Lung (tissue), 12 donors: ENCODE results near the gene ATM. TPM values are rescaled to one million over a fixed set of nuclear protein-coding genes. Genes with fewer than 3 reads are reported as not detected.

ENCODE experiments used
- ATAC-seq: fragments of 200-7000 bp; cut with Tn5 transposase; one replicate; pipeline ENCODE4 v1.9.1; 2020; ENCODE audit warnings: moderate number of reproducible peaks; ENCODE audit not compliant: insufficient read depth, low FRiP score
- DNase-seq, 3 donors: peaks; one replicate each; pipeline ENCODE4 v3.0.0-alpha.2; 2013 to 2017
- H3K27ac ChIP-seq, 2 donors: one replicate each; pipeline ENCODE4 v1.5.1; 2013; ENCODE audit warnings: mild to moderate bottlenecking in 2 of 2, moderate library complexity in 2 of 2, control low read depth in 1 of 2, inconsistent platforms in 1 of 2, low read depth in 1 of 2, low read length in 1 of 2
- H3K27me3 ChIP-seq, 3 donors: one replicate each; pipeline ENCODE4 v1.5.1; 2013; ENCODE audit warnings: low read length in 2 of 3; ENCODE audit not compliant: control insufficient read depth in 3 of 3, insufficient read depth in 3 of 3
- H3K36me3 ChIP-seq, 4 donors: one replicate each; pipeline ENCODE4 v1.5.1; 2013; ENCODE audit warnings: low read length in 4 of 4, mild to moderate bottlenecking in 1 of 4, moderate library complexity in 1 of 4; ENCODE audit not compliant: control insufficient read depth in 4 of 4, insufficient read depth in 4 of 4
- H3K4me1 ChIP-seq, 5 donors: one replicate each; pipeline ENCODE4 v1.5.1; 2013; ENCODE audit warnings: low read length in 5 of 5, mild to moderate bottlenecking in 2 of 5, moderate library complexity in 1 of 5; ENCODE audit not compliant: control insufficient read depth in 5 of 5, insufficient read depth in 5 of 5
- H3K4me3 ChIP-seq: one replicate; pipeline ENCODE4 v1.5.1; 2013; ENCODE audit warnings: mild to moderate bottlenecking, control low read depth, moderate library complexity
- H3K9ac ChIP-seq, 2 donors: one replicate each; pipeline ENCODE4 v1.5.1; 2013; ENCODE audit warnings: low read length in 2 of 2, control low read depth in 1 of 2; ENCODE audit not compliant: insufficient read depth in 1 of 2
- H3K9me3 ChIP-seq, 4 donors: one replicate each; pipeline ENCODE4 v1.5.1; 2013; ENCODE audit warnings: low read length in 3 of 4, mild to moderate bottlenecking in 1 of 4, moderate library complexity in 1 of 4; ENCODE audit not compliant: control insufficient read depth in 4 of 4, insufficient read depth in 3 of 4
- CTCF ChIP-seq: IDR thresholded peaks from 2 replicates; pipeline ENCODE4 v1.5.1; 2012; ENCODE audit warnings: mild to moderate bottlenecking; ENCODE audit errors: control extremely low read depth, extremely low read depth
- WGBS, 2 donors: extraction: QIAGEN DNeasy Blood & Tissue Kit; methylation state at CpG; one replicate each; pipeline ENCODE4 v1.1.7; 2013; 5-methylcytosine and 5-hydroxymethylcytosine counted together
- polyA plus RNA-seq, 2 donors: library from polyadenylated mRNA; stranded (reverse); fragments of 200-250 nt; gene quantifications; one replicate each; pipeline ENCODE4 v1.2.1, GENCODE V29; 2013
- total RNA-seq, 2 donors: library from RNA; depleted of rRNA in 1 of 2; stranded (reverse); fragments of >200 nt in 1 of 2; gene quantifications; one replicate each; pipeline ENCODE4 v1.2.1, GENCODE V29; 2014 to 2021
- donor health status: control.
- donor health status: control.
- donor health status: Bipolar disorder and iron deficiency.
- donor health status: healthy.
- donor health status: DM: yes; HTN: yes; CAD: no.

Gene ATM
- total and polyA plus RNA-seq, 4 donors, result 14.9 to 165 (median 29.9) TPM

DNA sequence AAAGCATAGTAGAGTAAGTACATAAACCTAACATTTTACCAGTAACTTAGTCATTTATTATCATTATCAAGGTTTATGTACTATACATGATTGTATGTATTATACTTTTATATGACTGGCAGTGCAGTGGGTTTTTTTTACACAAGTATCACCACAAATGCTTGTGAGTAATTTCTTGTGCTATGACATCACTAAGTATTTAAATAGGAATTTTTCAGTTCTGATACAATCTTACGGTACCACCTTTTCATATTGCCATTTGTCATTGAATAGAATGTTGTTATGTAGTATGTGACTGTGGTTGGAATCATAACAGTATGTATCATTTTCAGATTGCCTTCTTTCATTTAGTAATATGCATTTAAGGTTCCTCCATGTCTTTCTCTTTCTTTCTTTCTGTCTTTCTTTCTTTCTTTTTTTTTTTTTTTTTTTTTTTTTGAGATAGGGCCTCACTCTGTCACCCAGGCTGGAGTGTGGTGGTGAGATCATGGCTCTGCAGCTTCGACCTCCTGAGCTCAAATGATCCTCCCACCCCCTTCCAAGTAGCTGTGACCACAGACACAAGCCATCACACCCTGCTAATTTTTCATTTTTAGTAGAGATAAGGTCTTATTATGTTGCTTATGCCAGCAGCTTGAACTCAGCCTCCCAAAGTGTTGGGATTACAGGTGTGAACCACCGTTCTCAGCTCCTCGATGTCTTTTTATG is 18.6 kb downstream of the ATM start:
- H3K4me3 ChIP-seq, result no peak overlapping the region
- H3K27ac ChIP-seq, result no peak overlapping the region
- H3K9ac ChIP-seq, result no peak overlapping the region
- DNase-seq, result no peak
- no peaks in the 10 kb centered on the region for H3K9me3 ChIP-seq
- H3K36me3 ChIP-seq, result peaks cover 0 to 14% (median 8%) of the 10 kb centered on the region in 4 donors
- no peaks in the 10 kb centered on the region for H3K4me1 ChIP-seq
- WGBS, 2 donors, result 78 to 94% methylated on average over 4 of the region's 4 CpGs
- no peak for TF ChIP-seq CTCF
- H3K27me3 ChIP-seq, result no peaks in the 10 kb centered on the region
- no peak for ATAC-seq

DNA sequence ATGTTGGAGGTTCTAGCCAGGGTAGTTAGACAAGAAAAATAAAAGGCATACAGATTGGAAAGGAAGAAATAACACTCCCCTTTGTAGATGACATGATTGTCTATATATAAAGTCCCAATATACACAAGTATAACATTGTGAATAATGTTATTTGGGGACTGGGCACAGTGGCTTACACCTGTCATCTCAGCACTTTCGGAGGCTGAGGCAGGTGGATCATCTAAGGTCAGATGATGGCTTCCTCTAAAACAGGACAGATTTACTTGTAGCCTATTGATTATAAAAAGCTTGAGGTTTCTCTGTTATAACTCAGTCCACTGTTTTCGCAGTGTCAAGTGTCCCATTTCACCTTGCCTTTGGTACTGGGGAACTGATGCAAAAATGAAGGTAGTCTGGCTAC is 19.6 kb downstream of the ATM start:
- Histone ChIP-seq H3K27ac (no peak overlapping the region), H3K27me3 (no peaks in the 10 kb centered on the region), H3K4me3 (no peak overlapping the region), H3K9me3 (no peaks in the 10 kb centered on the region), H3K4me1 (no peaks in the 10 kb centered on the region), H3K9ac (no peak overlapping the region), H3K36me3 (peaks cover 0 to 10% (median 5%) of the 10 kb centered on the region in 4 donors)
- TF ChIP-seq CTCF, result no peak
- DNase-seq (no peak), ATAC-seq (no peak)
- WGBS, 2 donors, result 97 to 98% methylated on average over 2 of the region's 2 CpGs

- TF ChIP-seq CTCF, result no peak
- 78 to 98% methylated on average over 3 of the region's 3 CpGs for WGBS, 2 donors
Observed at GRCh38 chr11:108246308-108246707, 23.4 kb downstream of the ATM start.

GRCh38 chr11:108246885-108247284 is 24.0 kb downstream of the ATM start:
- no peak for TF ChIP-seq CTCF
- H3K4me1 ChIP-seq, result no peaks in the 10 kb centered on the region

More at GRCh38 chr11:108246308-108246707, 23.4 kb downstream of the ATM start:
- H3K27ac ChIP-seq, result no peak overlapping the region
- no peaks in the 10 kb centered on the region for H3K27me3 ChIP-seq
- no peaks in the 10 kb centered on the region for H3K9me3 ChIP-seq
- H3K9ac ChIP-seq, result no peak overlapping the region
- ATAC-seq, result no peak
- no peak for DNase-seq
- no peak overlapping the region for H3K4me3 ChIP-seq
- H3K4me1 ChIP-seq, result no peaks in the 10 kb centered on the region
- H3K36me3 ChIP-seq, result peaks cover 6 to 20% (median 14%) of the 10 kb centered on the region in 4 donors

More at GRCh38 chr11:108246885-108247284, 24.0 kb downstream of the ATM start:
- 69 to 81% methylated on average over 2 of the region's 2 CpGs for WGBS, 2 donors
- Histone ChIP-seq H3K4me3 (no peak overlapping the region), H3K9me3 (no peaks in the 10 kb centered on the region), H3K9ac (no peak overlapping the region), H3K36me3 (peaks cover 6 to 20% (median 16%) of the 10 kb centered on the region in 4 donors), H3K27ac (no peak overlapping the region), H3K27me3 (no peaks in the 10 kb centered on the region)
- no peak for ATAC-seq
- DNase-seq, result no peak
